Measurements from ENCODE around the gene CUBN. TPM values are rescaled to one million over a fixed set of nuclear protein-coding genes. Genes with fewer than 3 reads are reported as not detected.

CUBN gene
- total RNA-seq, 2 experiments from 2014 or later = 0.25 to 0.43 TPM

- CTCF ChIA-PET = interaction anchor here (0.8 to 1.2 kb wide), 4 partner anchors 9 to 200 kb away, joined by 3 to 4 read pairs (median 3); no protein-coding TSS in a partner anchor
- intact Hi-C loops (cut with DNase I, micrococcal nuclease) = loop anchor here (1.0 to 10.0 kb wide), 6 partner anchors 45 to 615 kb away; partner anchors contain the start of gene STAM (in 2 of the 2)
- POLR2A ChIA-PET = interaction anchor here (1.1 kb wide), 2 partner anchors 27 to 618 kb away, joined by 3 read pairs; no protein-coding TSS in a partner anchor
- Mint-ChIP-seq H3K9me3 (ENCODE audit: low read depth) (no peaks in the 10 kb centered on the region), H3K27ac (peak overlapping the region; percentile 90), H3K4me1 (peaks cover 76% of the 10 kb centered on the region), H3K27me3 (no peaks in the 10 kb centered on the region), H3K36me3 (ENCODE audit: low read depth) (no peaks in the 10 kb centered on the region), H3K4me3 (peak overlapping the region; percentile 61)
- ATAC-seq (peak; percentile 27), DNase-seq (peak; percentile 93)
These were observed 99.9 kb downstream of the CUBN start for GRCh38 chr10:17029581-17030271.

DNA sequence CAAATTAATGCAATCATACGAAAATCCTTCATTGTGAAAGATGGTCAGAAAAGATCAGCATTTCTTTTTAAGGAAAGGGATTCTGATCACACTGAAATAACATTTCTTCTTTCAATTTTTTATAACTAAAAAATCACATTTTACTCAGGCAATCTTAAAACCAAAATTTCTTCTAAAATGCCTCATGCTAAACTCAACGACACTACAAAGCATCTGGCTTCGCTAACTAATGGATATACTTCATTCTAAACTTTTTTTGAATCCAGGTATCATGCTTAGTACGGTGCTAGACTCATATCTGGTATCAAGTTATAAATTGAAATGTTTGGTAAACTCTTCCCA, 100.4 kb downstream of the CUBN start:
- Mint-ChIP-seq H3K9me3 (ENCODE audit: low read depth) (no peaks in the 10 kb centered on the region), H3K27ac (peak overlapping the region; percentile 90), H3K4me3 (peak overlapping the region; percentile 61), H3K4me1 (peaks cover 80% of the 10 kb centered on the region), H3K36me3 (ENCODE audit: low read depth) (no peaks in the 10 kb centered on the region), H3K27me3 (no peaks in the 10 kb centered on the region)
- intact Hi-C loops (cut with DNase I, micrococcal nuclease) = loop anchor here (1.0 to 10.0 kb wide), 6 partner anchors 46 to 616 kb away; partner anchors contain the start of gene STAM (in 2 of the 2)
- DNase-seq (no peak), ATAC-seq (peak; percentile 1)
- ChIA-PET POLR2A (interaction anchor here (1.1 kb wide), 2 partner anchors 26 to 619 kb away, joined by 3 read pairs; no protein-coding TSS in a partner anchor), CTCF (interaction anchor here (0.8 to 1.2 kb wide), 3 partner anchors 10 to 201 kb away, joined by 3 to 4 read pairs (median 3); no protein-coding TSS in a partner anchor)

- intact Hi-C loops (cut with DNase I, micrococcal nuclease) = loop anchor here (1.0 to 10.0 kb wide), 6 partner anchors 46 to 616 kb away; partner anchors contain the start of gene STAM (in 2 of the 2)
- Mint-ChIP-seq H3K27me3 (no peaks in the 10 kb centered on the region), H3K27ac (peak overlapping the region; percentile 90), H3K9me3 (ENCODE audit: low read depth) (no peaks in the 10 kb centered on the region), H3K36me3 (ENCODE audit: low read depth) (no peaks in the 10 kb centered on the region), H3K4me1 (peaks cover 81% of the 10 kb centered on the region), H3K4me3 (peak overlapping the region; percentile 61)
- POLR2A ChIA-PET = interaction anchor here (1.1 kb wide), 2 partner anchors 26 to 619 kb away, joined by 3 read pairs; no protein-coding TSS in a partner anchor
- DNase-seq (peak; percentile 27), ATAC-seq (no peak)
- CTCF ChIA-PET = interaction anchor here (0.8 kb wide), 1 partner anchor 10 kb away, joined by 3 read pairs; no protein-coding TSS in a partner anchor
These were observed 100.8 kb downstream of the CUBN start for GRCh38 chr10:17028798-17029197.

DNA sequence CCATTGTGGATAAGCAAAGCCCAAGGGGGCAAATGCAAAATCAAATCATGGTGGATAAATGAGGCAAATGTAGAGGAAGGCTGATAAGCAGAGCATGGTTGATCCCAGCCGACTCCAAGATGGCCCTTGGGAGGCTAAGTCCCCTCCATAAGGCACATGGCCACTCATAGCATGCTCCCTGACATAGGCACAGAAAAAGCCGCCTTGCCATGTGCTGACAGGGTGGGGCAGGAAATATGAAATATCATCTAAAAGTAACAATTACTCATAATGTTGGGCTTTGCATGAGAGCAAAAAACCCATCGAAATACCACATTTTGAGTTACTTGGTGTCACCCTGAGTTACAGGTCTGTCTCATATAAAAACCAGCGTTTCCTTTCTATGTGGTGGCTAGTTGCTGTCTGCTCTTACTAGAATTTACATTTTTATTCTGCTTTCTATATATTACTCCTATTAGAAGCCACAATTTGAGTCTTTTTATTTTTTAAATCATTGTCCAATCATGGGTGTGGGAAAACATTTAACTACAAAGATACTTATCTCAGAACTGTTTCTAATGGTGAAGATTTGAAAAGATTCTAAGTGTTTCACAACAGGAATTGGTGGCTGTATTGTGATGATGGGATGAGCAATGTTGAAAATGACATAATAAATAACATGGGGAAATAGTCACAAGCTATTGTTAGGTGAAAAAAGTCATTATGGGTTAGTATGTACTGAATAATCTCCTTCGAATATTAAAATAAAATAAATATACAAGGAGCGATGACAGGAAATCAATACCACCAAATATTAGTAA, 102.7 kb downstream of the CUBN start:
- H3K4me1 Mint-ChIP-seq = peaks cover 81% of the 10 kb centered on the region
- ChIA-PET POLR2A (interaction anchor here (1.6 kb wide), 1 partner anchor 135 kb away, joined by 9 read pairs; no protein-coding TSS in a partner anchor), CTCF (interaction anchor here (0.6 to 1.0 kb wide), 4 partner anchors 12 to 203 kb away, joined by 3 to 5 read pairs (median 4); no protein-coding TSS in a partner anchor)

DNA sequence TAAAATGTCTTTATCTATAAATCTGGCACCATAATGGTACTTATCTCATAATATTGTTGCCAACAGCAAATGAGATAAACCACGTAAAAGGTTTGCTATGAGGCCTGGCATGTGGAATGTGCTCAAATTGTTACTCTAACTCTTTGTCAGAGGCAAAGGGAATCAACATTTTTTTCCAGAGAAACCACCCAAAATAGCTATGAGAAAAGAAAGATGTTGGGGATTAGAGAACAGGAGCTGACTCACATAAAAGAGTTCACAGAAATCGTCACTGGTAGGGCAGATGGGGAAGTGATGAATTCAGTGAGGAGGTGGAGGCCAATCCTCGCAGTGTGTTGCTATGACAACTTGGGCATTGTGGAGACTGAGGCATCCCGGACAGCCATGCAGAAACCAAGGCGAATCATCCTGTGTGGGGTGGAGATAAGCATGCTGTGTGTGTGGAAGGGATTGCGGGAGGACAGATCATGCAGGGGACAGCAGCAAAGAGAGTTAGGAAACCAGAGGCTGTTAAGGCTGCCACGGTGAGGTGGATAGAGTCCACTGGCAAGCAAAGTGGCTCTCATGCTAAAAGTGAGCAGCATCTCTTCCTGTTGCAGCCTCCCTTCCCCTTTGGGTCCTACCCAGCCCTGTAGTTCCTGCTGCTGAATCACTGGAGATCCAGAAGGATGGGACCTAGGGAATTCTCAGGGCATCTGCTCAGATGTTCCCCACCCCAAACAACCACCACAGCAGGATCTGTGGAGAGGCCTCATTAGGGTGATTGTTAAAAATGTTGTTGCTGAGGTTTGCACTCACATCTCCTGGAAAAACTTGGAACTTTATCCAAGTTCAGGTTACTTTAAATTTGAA, 103.9 kb downstream of the CUBN start:
- peak overlapping the region; percentile 95 for H3K27ac Mint-ChIP-seq
- H3K9me3 Mint-ChIP-seq (ENCODE audit: low read depth) = no peaks in the 10 kb centered on the region
- peaks cover 73% of the 10 kb centered on the region for H3K4me1 Mint-ChIP-seq
- no peaks in the 10 kb centered on the region for H3K27me3 Mint-ChIP-seq
- POLR2A ChIA-PET = interaction anchor here (0.6 to 2.0 kb wide), 7 partner anchors 14 to 207 kb away, joined by 3 to 13 read pairs (median 6); partner anchors contain the start of gene TRDMT1
- intact Hi-C loops (cut with DNase I, micrococcal nuclease) = loop anchor here (1.0 to 10.0 kb wide), 11 partner anchors 23 to 619 kb away; partner anchors contain the start of genes STAM (in 2 of the 2), TRDMT1 (in 1 of the 2) and VIM (in 1 of the 2)
- ATAC-seq (peak; percentile 64), DNase-seq (peak; percentile 88)
- no peaks in the 10 kb centered on the region for H3K36me3 Mint-ChIP-seq (ENCODE audit: low read depth)
- CTCF ChIA-PET = interaction anchor here (0.6 to 1.4 kb wide), 7 partner anchors 18 to 625 kb away, joined by 3 to 5 read pairs (median 3); no protein-coding TSS in a partner anchor
- H3K4me3 Mint-ChIP-seq = peak overlapping the region; percentile 11

More for the DNA sequence above, 102.7 kb downstream of the CUBN start:
- ATAC-seq = peak; percentile 55
- intact Hi-C loops (cut with DNase I, micrococcal nuclease) = loop anchor here (1.0 to 10.0 kb wide), 6 partner anchors 60 to 618 kb away; partner anchors contain the start of genes STAM (in 2 of the 2) and TRDMT1 (in 1 of the 2)
- Mint-ChIP-seq H3K9me3 (ENCODE audit: low read depth) (no peaks in the 10 kb centered on the region), H3K27ac (peak overlapping the region; percentile 86), H3K4me3 (peak overlapping the region; percentile 26), H3K36me3 (ENCODE audit: low read depth) (no peaks in the 10 kb centered on the region), H3K27me3 (no peaks in the 10 kb centered on the region)
- DNase-seq = peak; percentile 84

GRCh38 chr10:17024461-17024860, 105.2 kb downstream of the CUBN start:
- H3K27ac Mint-ChIP-seq = peak overlapping the region; percentile 74

GRCh38 chr10:17023386-17024298, 106.0 kb downstream of the CUBN start:
- no peaks in the 10 kb centered on the region for H3K9me3 Mint-ChIP-seq (ENCODE audit: low read depth)
- H3K36me3 Mint-ChIP-seq (ENCODE audit: low read depth) = peaks cover 6% of the 10 kb centered on the region
- ATAC-seq = peak; percentile 66
- DNase-seq = peak; percentile 89
- peak overlapping the region; percentile 50 for H3K4me3 Mint-ChIP-seq
- ChIA-PET CTCF (interaction anchor here (1.1 to 2.5 kb wide), 4 partner anchors 18 to 207 kb away, joined by 3 to 15 read pairs (median 4); no protein-coding TSS in a partner anchor), POLR2A (interaction anchor here (0.6 to 2.0 kb wide), 4 partner anchors 20 to 502 kb away, joined by 5 to 13 read pairs (median 6); no protein-coding TSS in a partner anchor)
- peak overlapping the region; percentile 95 for H3K27ac Mint-ChIP-seq
- intact Hi-C loops (cut with DNase I, micrococcal nuclease) = loop anchor here (1.0 to 10.0 kb wide), 4 partner anchors 21 to 621 kb away; partner anchors contain the start of gene STAM (in 1 of the 2)
- peaks cover 62% of the 10 kb centered on the region for H3K4me1 Mint-ChIP-seq
- H3K27me3 Mint-ChIP-seq = no peaks in the 10 kb centered on the region

More at GRCh38 chr10:17024461-17024860, 105.2 kb downstream of the CUBN start:
- POLR2A ChIA-PET = interaction anchor here (0.6 to 2.0 kb wide), 3 partner anchors 19 to 205 kb away, joined by 3 to 13 read pairs (median 6); no protein-coding TSS in a partner anchor
- Mint-ChIP-seq H3K27me3 (no peaks in the 10 kb centered on the region), H3K36me3 (ENCODE audit: low read depth) (peaks cover 1% of the 10 kb centered on the region), H3K4me1 (peaks cover 66% of the 10 kb centered on the region), H3K9me3 (ENCODE audit: low read depth) (no peaks in the 10 kb centered on the region), H3K4me3 (no peak overlapping the region)
- ATAC-seq (no peak), DNase-seq (no peak)
- intact Hi-C loops (cut with DNase I, micrococcal nuclease) = loop anchor here in 1 of 2 experiments (10.0 kb wide), 1 partner anchor 620 kb away; the partner anchor contains the start of gene STAM
- CTCF ChIA-PET = interaction anchor here (1.1 to 1.7 kb wide), 4 partner anchors 22 to 206 kb away, joined by 3 to 6 read pairs (median 3); no protein-coding TSS in a partner anchor

- Mint-ChIP-seq H3K9me3 (ENCODE audit: low read depth) (no peaks in the 10 kb centered on the region), H3K27ac (peak overlapping the region; percentile 95), H3K27me3 (no peaks in the 10 kb centered on the region), H3K36me3 (ENCODE audit: low read depth) (peaks cover 11% of the 10 kb centered on the region), H3K4me1 (peaks cover 54% of the 10 kb centered on the region), H3K4me3 (peak overlapping the region; percentile 50)
- ChIA-PET CTCF (interaction anchor here (2.5 kb wide), 1 partner anchor 17 kb away, joined by 15 read pairs; no protein-coding TSS in a partner anchor), POLR2A (interaction anchor here (0.6 to 1.3 kb wide), 3 partner anchors 20 to 502 kb away, joined by 5 to 7 read pairs (median 5); no protein-coding TSS in a partner anchor)
- ATAC-seq (no peak), DNase-seq (no peak)
- intact Hi-C loops (cut with DNase I, micrococcal nuclease) = loop anchor here (1.0 to 10.0 kb wide), 4 partner anchors 21 to 622 kb away; partner anchors contain the start of gene STAM (in 1 of the 2)
These were observed 106.7 kb downstream of the CUBN start for GRCh38 chr10:17022896-17023295.

GRCh38 chr10:17022466-17022825, 107.2 kb downstream of the CUBN start:
- Mint-ChIP-seq H3K27me3 (no peaks in the 10 kb centered on the region), H3K36me3 (ENCODE audit: low read depth) (peaks cover 11% of the 10 kb centered on the region), H3K4me3 (no peak overlapping the region), H3K27ac (peak overlapping the region; percentile 95), H3K4me1 (peaks cover 53% of the 10 kb centered on the region), H3K9me3 (ENCODE audit: low read depth) (no peaks in the 10 kb centered on the region)
- ATAC-seq (no peak), DNase-seq (no peak)
- CTCF ChIA-PET = interaction anchor here (2.5 kb wide), 1 partner anchor 17 kb away, joined by 15 read pairs; no protein-coding TSS in a partner anchor
- intact Hi-C loops (cut with DNase I, micrococcal nuclease) = loop anchor here in 1 of 2 experiments (10.0 kb wide), 1 partner anchor 622 kb away; the partner anchor contains the start of gene STAM
- POLR2A ChIA-PET = interaction anchor here (1.3 kb wide), 1 partner anchor 130 kb away, joined by 7 read pairs; no protein-coding TSS in a partner anchor
